DOHH2 (cell line): ENCODE measurements around the gene NOXA1.

ENCODE experiments used
- H3F3A ChIP-seq: fragments of 200-600 bp; sonication (generic), shearing (Covaris generic); 2 replicates; pipeline ENCODE4 v1.6.0; 2016; ENCODE audit warnings: antibody characterized with exemption, mild to moderate bottlenecking; ENCODE audit not compliant: control insufficient read depth, insufficient read depth
- H3K27ac ChIP-seq: fragments of 200-600 bp; sonication (generic); 2 replicates; pipeline ENCODE4 v1.5.1; 2014; ENCODE audit warnings: low read depth, mild to moderate bottlenecking, low read length, moderate library complexity
- H3K27me3 ChIP-seq: fragments of 200-600 bp; sonication (generic); 2 replicates; pipeline ENCODE4 v1.6.1; 2014; ENCODE audit warnings: mild to moderate bottlenecking, low read length, mixed read lengths; ENCODE audit not compliant: control insufficient read depth
- H3K36me3 ChIP-seq: fragments of 200-600 bp; sonication (generic); 2 replicates; pipeline ENCODE4 v1.6.1; 2014; ENCODE audit warnings: mild to moderate bottlenecking, low read length, moderate library complexity, mixed read lengths; ENCODE audit not compliant: control insufficient read depth
- H3K4me1 ChIP-seq: fragments of 200-600 bp; sonication (generic); 2 replicates; pipeline ENCODE4 v1.6.1; 2014; ENCODE audit warnings: mild to moderate bottlenecking, low read length, mixed read lengths; ENCODE audit not compliant: control insufficient read depth
- H3K4me2 ChIP-seq: fragments of 200-600 bp; sonication (generic); 2 replicates; pipeline ENCODE4 v1.6.0; 2014; ENCODE audit warnings: mild to moderate bottlenecking, low read length, moderate library complexity
- H3K4me3 ChIP-seq: fragments of 200-600 bp; sonication (generic); 2 replicates; pipeline ENCODE4 v1.5.1; 2014; ENCODE audit warnings: mild to moderate bottlenecking, low read length, mixed read lengths
- H3K79me2 ChIP-seq: fragments of 200-600 bp; sonication (generic); 2 replicates; pipeline ENCODE4 v1.6.1; 2014; ENCODE audit warnings: mild to moderate bottlenecking, low read length, mixed read lengths; ENCODE audit not compliant: control insufficient read depth
- H3K9me2 ChIP-seq: fragments of 200-600 bp; sonication (generic); replicated peaks from 2 replicates; pipeline ENCODE4 v1.6.1; 2014; ENCODE audit warnings: mild to moderate bottlenecking, low read length, mixed read lengths; ENCODE audit not compliant: control insufficient read depth
- H3K9me3 ChIP-seq: fragments of 200-600 bp; sonication (generic); 2 replicates; pipeline ENCODE4 v1.6.1; 2014; ENCODE audit warnings: antibody characterized with exemption, low read length, mixed read lengths; ENCODE audit not compliant: control insufficient read depth, insufficient read depth
- H4K20me1 ChIP-seq: fragments of 200-600 bp; sonication (generic); 2 replicates; pipeline ENCODE4 v1.6.0; 2014; ENCODE audit warnings: low read depth, mild to moderate bottlenecking, antibody characterized with exemption, low read length, moderate library complexity; ENCODE audit not compliant: control insufficient read depth, insufficient read depth
- EZH2phosphoT487 ChIP-seq: fragments of 200-600 bp; sonication (generic); IDR thresholded peaks from 2 replicates; pipeline ENCODE4 v1.6.1; 2017; ENCODE audit warnings: borderline replicate concordance, mild to moderate bottlenecking, antibody characterized with exemption, low read length, moderate library complexity, mixed read lengths
- TF ChIP-seq, protein P1 (sequence below): fragments of 200-600 bp; sonication (generic); IDR thresholded peaks from one replicate; pipeline ENCODE4 v1.5.1; 2014; ENCODE audit warnings: antibody characterized with exemption, mild to moderate bottlenecking, low read depth, low read length; ENCODE audit not compliant: poor library complexity, severe bottlenecking

Gene NOXA1

GRCh38 chr9:137433916-137434431 is 10.8 kb downstream of the NOXA1 start:
- H3K4me1 ChIP-seq, result peaks cover 41% of the 10 kb centered on the region
- no peaks in the 10 kb centered on the region for H3K9me2 ChIP-seq
- H3K36me3 ChIP-seq, result no peaks in the 10 kb centered on the region; the same call in 1 of the 2 replicates
- no peaks in the 10 kb centered on the region for H3K79me2 ChIP-seq
- TF ChIP-seq EZH2phosphoT487, result no peak
- TF ChIP-seq, protein P1, sequence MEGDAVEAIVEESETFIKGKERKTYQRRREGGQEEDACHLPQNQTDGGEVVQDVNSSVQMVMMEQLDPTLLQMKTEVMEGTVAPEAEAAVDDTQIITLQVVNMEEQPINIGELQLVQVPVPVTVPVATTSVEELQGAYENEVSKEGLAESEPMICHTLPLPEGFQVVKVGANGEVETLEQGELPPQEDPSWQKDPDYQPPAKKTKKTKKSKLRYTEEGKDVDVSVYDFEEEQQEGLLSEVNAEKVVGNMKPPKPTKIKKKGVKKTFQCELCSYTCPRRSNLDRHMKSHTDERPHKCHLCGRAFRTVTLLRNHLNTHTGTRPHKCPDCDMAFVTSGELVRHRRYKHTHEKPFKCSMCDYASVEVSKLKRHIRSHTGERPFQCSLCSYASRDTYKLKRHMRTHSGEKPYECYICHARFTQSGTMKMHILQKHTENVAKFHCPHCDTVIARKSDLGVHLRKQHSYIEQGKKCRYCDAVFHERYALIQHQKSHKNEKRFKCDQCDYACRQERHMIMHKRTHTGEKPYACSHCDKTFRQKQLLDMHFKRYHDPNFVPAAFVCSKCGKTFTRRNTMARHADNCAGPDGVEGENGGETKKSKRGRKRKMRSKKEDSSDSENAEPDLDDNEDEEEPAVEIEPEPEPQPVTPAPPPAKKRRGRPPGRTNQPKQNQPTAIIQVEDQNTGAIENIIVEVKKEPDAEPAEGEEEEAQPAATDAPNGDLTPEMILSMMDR, result no peak
- H3K4me3 ChIP-seq, result no peak overlapping the region
- no peaks in the 10 kb centered on the region for H4K20me1 ChIP-seq
- H3K27ac ChIP-seq, result no peak overlapping the region
- H3K9me3 ChIP-seq, result no peaks in the 10 kb centered on the region
- peaks cover 3% of the 10 kb centered on the region; the same call in 1 of the 2 replicates for H3F3A ChIP-seq
- H3K27me3 ChIP-seq, result no peaks in the 10 kb centered on the region
- no peak overlapping the region for H3K4me2 ChIP-seq

DNA sequence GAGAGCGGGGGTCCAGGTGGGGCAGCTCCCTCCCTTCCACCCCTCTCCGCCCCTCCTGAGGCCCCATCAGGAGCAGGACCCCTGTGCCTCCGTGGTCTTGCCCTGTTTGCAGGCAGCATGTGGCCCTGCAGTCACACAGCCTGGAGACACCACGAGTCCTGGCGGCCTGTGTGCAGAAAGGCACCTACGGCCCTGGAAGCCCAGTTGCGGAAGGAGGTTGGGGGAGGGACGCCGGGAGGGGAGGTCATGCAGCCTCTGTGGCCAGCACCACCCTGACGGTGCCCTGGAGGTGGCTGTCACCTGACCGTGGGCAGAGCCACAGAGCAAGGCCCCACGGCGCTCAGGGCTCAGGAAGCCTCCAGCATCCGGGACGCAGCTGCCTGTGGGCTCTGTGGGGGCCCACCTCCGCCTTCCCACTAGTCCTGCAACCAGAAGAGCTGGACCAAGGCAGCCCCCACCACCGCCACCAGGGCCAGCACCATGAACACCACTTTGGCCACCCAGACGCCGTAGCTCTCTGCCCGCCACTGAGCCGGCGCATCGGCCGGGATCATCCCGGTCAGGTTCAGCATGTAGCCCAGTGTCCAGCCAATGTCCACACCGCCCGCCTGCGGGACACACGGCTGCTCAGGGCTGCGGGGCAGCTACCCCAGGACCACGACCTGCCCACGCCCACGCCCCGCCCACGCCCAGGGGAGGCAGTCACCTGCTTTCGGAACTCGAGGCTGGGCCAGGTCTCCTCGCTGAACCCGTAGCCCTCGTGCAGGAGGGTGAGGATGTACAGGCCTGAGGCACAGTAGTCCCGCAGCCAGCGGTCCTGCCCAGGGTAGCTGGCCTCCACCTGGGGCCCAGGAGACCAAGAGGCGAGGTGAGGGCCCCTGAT is 11.5 kb downstream of the NOXA1 start:
- H3K9me3 ChIP-seq, result no peaks in the 10 kb centered on the region
- H3F3A ChIP-seq, result peaks cover 3% of the 10 kb centered on the region; the same call in 1 of the 2 replicates
- no peak overlapping the region for H3K27ac ChIP-seq
- H3K27me3 ChIP-seq, result no peaks in the 10 kb centered on the region
- no peak overlapping the region for H3K4me3 ChIP-seq
- no peaks in the 10 kb centered on the region for H4K20me1 ChIP-seq
- TF ChIP-seq, protein P1, result no peak
- TF ChIP-seq EZH2phosphoT487, result no peak
- H3K4me1 ChIP-seq, result peaks cover 33% of the 10 kb centered on the region
- no peaks in the 10 kb centered on the region for H3K9me2 ChIP-seq
- H3K4me2 ChIP-seq, result no peak overlapping the region
- no peaks in the 10 kb centered on the region for H3K79me2 ChIP-seq
- no peaks in the 10 kb centered on the region; the same call in 1 of the 2 replicates for H3K36me3 ChIP-seq

- H4K20me1 ChIP-seq, result no peaks in the 10 kb centered on the region
- H3F3A ChIP-seq, result no peaks in the 10 kb centered on the region; the same call in 1 of the 2 replicates
- H3K4me1 ChIP-seq, result peaks cover 26% of the 10 kb centered on the region
- no peaks in the 10 kb centered on the region for H3K79me2 ChIP-seq
- no peaks in the 10 kb centered on the region for H3K27me3 ChIP-seq
- H3K9me2 ChIP-seq, result no peaks in the 10 kb centered on the region
- H3K9me3 ChIP-seq, result no peaks in the 10 kb centered on the region
- H3K36me3 ChIP-seq, result no peaks in the 10 kb centered on the region; the same call in 1 of the 2 replicates
- H3K27ac ChIP-seq, result no peak overlapping the region
- no peak overlapping the region for H3K4me3 ChIP-seq
- no peak overlapping the region for H3K4me2 ChIP-seq
- TF ChIP-seq, protein P1, result no peak
- no peak for TF ChIP-seq EZH2phosphoT487
Observed at GRCh38 chr9:137435381-137435891, 12.2 kb downstream of the NOXA1 start.
